HS-5 (cell line): ENCODE results near the gene NPL.

Source experiments
- DNase-seq: peaks from one replicate; pipeline ENCODE4 v3.0.0-alpha.2; 2012; ENCODE audit warnings: low read depth

Gene NPL

GRCh38 chr1:182778862-182779261, 10.7 kb upstream of the NPL start:
- no peak for DNase-seq

GRCh38 chr1:182779530-182779929, 10.0 kb upstream of the NPL start:
- DNase-seq, result no peak

- DNase-seq, result no peak
Observed at GRCh38 chr1:182781841-182782586, 7.6 kb upstream of the NPL start.

GRCh38 chr1:182782587-182782913, 7.0 kb upstream of the NPL start:
- no peak for DNase-seq

GRCh38 chr1:182783068-182783467, 6.5 kb upstream of the NPL start:
- no peak for DNase-seq

- peak; percentile 24 for DNase-seq
Observed at GRCh38 chr1:182784556-182785171, 4.9 kb upstream of the NPL start.

- no peak for DNase-seq
Observed at GRCh38 chr1:182785181-182785580, 4.4 kb upstream of the NPL start.

- peak; percentile 16 for DNase-seq
Observed at GRCh38 chr1:182786223-182786994, 3.2 kb upstream of the NPL start.

GRCh38 chr1:182786995-182787324, 2.6 kb upstream of the NPL start:
- no peak for DNase-seq

GRCh38 chr1:182791281-182792179, 2.0 kb downstream of the NPL start:
- DNase-seq, result no peak

GRCh38 chr1:182794091-182794490, 4.5 kb downstream of the NPL start:
- no peak for DNase-seq

- DNase-seq, result no peak
Observed at GRCh38 chr1:182794676-182795201, 5.2 kb downstream of the NPL start.

GRCh38 chr1:182795563-182796228, 6.1 kb downstream of the NPL start:
- no peak for DNase-seq

- DNase-seq, result no peak
Observed at GRCh38 chr1:182802006-182802803, 12.6 kb downstream of the NPL start.

GRCh38 chr1:182803846-182804245, 14.3 kb downstream of the NPL start:
- no peak for DNase-seq

- no peak for DNase-seq
Observed at GRCh38 chr1:182806015-182806678, 16.6 kb downstream of the NPL start.

- DNase-seq, result no peak
Observed at GRCh38 chr1:182807907-182808306, 18.3 kb downstream of the NPL start.

- no peak for DNase-seq
Observed at GRCh38 chr1:182809414-182809957, 19.9 kb downstream of the NPL start.

- DNase-seq, result no peak
Observed at GRCh38 chr1:182811975-182812722, 22.6 kb downstream of the NPL start.
